Nephron (organoid): ENCODE data around the gene SH3GL1.

Experiments used
- H3K27ac Mint-ChIP-seq, 3 experiments: 2 replicates each; pipeline ENCODE4 v1.8.0; 2020; ENCODE audit warnings: mixed read lengths in 3 of 3, mild to moderate bottlenecking in 2 of 3, moderate library complexity in 1 of 3
- H3K27me3 Mint-ChIP-seq: 2 replicates; pipeline ENCODE4 v1.8.0; 2021; ENCODE audit warnings: low read depth, mild to moderate bottlenecking, moderate library complexity, mixed read lengths
- H3K36me3 Mint-ChIP-seq: 2 replicates; pipeline ENCODE4 v1.8.0; 2020; ENCODE audit warnings: low read depth, mixed read lengths
- H3K4me1 Mint-ChIP-seq: 2 replicates; pipeline ENCODE4 v1.8.0; 2020; ENCODE audit warnings: mixed read lengths
- H3K4me3 Mint-ChIP-seq, 3 experiments: 2 replicates each; pipeline ENCODE4 v1.8.0; 2020; ENCODE audit warnings: mild to moderate bottlenecking in 3 of 3, mixed read lengths in 3 of 3, moderate library complexity in 2 of 3
- H3K9me3 Mint-ChIP-seq: 2 replicates; pipeline ENCODE4 v1.8.0; 2020; ENCODE audit warnings: mixed read lengths
- TF ChIP-seq, protein P1 (sequence below), 3 experiments: fragments of 200-600 bp; sonication (generic); IDR thresholded peaks; one replicate each; pipeline ENCODE4 v1.5.0; 2021; ENCODE audit warnings: antibody characterized with exemption in 3 of 3; ENCODE audit not compliant: unreplicated experiment in 3 of 3

The SH3GL1 gene

DNA sequence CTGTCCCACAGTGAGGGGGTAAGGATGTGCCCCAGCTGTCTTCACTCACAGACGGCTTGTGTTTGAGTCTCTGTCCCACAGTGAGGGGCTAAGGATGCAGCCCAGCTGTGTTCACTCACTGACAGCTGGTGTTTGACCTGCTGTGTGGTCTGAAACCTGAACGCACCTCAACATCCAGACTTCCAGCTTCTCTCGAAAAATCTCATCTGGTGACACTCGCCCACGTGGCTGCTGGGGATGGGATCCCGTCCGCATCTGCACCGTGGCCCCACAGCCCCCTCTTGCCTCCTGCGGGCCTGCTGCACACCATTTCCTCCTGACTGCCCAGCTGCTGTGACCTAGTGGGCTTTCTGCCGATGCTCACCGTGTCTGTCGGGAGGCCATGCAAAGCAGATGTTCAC lies 29.4 kb upstream of the SH3GL1 start:
- H3K4me3 Mint-ChIP-seq = no peak overlapping the region
- TF ChIP-seq, protein P1, sequence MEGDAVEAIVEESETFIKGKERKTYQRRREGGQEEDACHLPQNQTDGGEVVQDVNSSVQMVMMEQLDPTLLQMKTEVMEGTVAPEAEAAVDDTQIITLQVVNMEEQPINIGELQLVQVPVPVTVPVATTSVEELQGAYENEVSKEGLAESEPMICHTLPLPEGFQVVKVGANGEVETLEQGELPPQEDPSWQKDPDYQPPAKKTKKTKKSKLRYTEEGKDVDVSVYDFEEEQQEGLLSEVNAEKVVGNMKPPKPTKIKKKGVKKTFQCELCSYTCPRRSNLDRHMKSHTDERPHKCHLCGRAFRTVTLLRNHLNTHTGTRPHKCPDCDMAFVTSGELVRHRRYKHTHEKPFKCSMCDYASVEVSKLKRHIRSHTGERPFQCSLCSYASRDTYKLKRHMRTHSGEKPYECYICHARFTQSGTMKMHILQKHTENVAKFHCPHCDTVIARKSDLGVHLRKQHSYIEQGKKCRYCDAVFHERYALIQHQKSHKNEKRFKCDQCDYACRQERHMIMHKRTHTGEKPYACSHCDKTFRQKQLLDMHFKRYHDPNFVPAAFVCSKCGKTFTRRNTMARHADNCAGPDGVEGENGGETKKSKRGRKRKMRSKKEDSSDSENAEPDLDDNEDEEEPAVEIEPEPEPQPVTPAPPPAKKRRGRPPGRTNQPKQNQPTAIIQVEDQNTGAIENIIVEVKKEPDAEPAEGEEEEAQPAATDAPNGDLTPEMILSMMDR (IDR thresholded peaks at IDR 0.05; ENCODE audit: unreplicated experiment in 3 of 3) = no peak
- H3K4me1 Mint-ChIP-seq = peaks cover 23% of the 10 kb centered on the region
- H3K27me3 Mint-ChIP-seq = peaks cover 3% of the 10 kb centered on the region
- no peaks in the 10 kb centered on the region for H3K9me3 Mint-ChIP-seq
- peak overlapping the region in 1 of 3 experiments; percentile 56 for H3K27ac Mint-ChIP-seq
- peaks cover 47% of the 10 kb centered on the region for H3K36me3 Mint-ChIP-seq

DNA sequence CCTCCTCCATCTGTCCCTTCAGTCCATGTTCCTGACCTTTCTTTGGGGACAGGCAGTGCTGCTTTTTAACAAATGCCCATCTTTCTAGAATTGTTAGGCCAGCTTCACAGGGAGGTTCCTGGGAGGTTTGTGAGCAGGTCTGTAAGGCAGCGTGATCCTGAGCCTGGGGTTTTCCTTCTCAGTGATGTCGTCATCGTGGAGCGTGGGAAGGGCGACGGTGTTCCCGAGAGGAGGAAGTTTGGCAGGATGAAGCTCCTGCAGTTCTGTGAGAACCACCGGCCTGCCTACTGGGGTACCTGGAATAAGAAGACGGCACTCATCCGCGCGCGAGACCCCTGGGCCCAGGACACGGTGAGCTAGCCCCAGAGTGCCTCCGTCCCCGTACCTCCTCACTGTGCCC lies 28.9 kb upstream of the SH3GL1 start:
- H3K36me3 Mint-ChIP-seq = peaks cover 42% of the 10 kb centered on the region
- peak overlapping the region in 2 of 3 experiments; percentile 21 to 56 for H3K27ac Mint-ChIP-seq
- H3K4me1 Mint-ChIP-seq = peaks cover 23% of the 10 kb centered on the region
- peaks cover 3% of the 10 kb centered on the region for H3K27me3 Mint-ChIP-seq
- no peak overlapping the region for H3K4me3 Mint-ChIP-seq
- TF ChIP-seq, protein P1 (IDR thresholded peaks at IDR 0.05; ENCODE audit: unreplicated experiment in 3 of 3) = no peak
- H3K9me3 Mint-ChIP-seq = no peaks in the 10 kb centered on the region

DNA sequence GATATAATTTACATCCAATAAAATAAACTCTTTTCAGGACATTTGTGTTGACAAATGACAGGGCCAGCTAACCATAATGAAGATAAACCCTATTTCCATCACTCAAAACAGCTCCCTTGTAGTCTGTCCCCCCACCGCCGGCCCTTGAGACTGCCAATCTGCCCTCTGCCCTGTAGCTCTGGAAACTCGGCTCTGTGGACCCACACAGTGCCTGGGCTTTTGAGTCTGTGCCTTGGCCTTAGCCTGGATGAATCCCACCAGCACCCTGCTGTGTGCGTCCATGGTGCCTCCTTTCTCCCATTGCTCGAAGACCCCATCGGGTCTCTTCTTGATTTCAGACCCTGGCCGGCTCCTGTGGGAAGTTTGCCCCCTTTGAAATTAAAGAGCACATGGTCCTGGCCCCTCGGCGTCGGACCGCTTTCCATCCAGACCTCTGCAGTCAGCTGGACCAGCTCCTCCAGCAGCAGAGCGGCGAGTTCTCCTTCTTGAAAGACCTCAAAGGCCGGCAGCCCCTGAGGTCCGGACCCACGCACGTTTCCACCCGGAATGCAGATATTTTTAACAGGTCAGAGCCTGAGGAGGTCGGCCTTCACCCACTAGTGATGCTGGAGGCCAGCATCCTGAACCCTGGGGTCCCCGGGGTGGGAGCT lies 28.1 kb upstream of the SH3GL1 start:
- Mint-ChIP-seq H3K9me3 (no peaks in the 10 kb centered on the region), H3K27ac (no peak overlapping the region), H3K4me3 (no peak overlapping the region), H3K36me3 (peaks cover 49% of the 10 kb centered on the region), H3K4me1 (peaks cover 23% of the 10 kb centered on the region), H3K27me3 (peaks cover 3% of the 10 kb centered on the region)
- TF ChIP-seq, protein P1 (IDR thresholded peaks at IDR 0.05; ENCODE audit: unreplicated experiment in 3 of 3) = no peak

DNA sequence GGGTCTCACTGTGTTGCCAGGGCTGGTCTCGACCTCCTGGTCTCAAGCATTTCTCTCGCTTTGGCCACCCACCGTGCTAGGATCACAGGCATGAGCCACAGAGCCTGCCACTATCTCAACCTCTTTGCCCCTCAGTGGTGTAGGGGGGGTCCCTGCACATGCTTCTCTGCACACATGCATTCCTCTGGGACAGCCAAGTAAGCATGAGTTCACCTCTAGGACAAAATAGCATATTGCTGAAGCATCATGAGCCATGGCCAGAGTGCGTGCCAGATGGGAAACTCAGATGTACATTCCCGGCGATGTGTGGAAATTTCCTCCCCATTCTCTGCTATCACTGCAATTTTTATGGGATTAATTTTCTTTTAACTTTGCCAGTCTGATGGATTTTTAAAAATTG lies 25.2 kb upstream of the SH3GL1 start:
- Mint-ChIP-seq H3K36me3 (peaks cover 44% of the 10 kb centered on the region), H3K9me3 (no peaks in the 10 kb centered on the region), H3K27ac (peak overlapping the region in 1 of 3 experiments; percentile 63), H3K4me1 (peaks cover 23% of the 10 kb centered on the region), H3K27me3 (peaks cover 3% of the 10 kb centered on the region), H3K4me3 (no peak overlapping the region)
- TF ChIP-seq, protein P1 (IDR thresholded peaks at IDR 0.05; ENCODE audit: unreplicated experiment in 3 of 3) = no peak

DNA sequence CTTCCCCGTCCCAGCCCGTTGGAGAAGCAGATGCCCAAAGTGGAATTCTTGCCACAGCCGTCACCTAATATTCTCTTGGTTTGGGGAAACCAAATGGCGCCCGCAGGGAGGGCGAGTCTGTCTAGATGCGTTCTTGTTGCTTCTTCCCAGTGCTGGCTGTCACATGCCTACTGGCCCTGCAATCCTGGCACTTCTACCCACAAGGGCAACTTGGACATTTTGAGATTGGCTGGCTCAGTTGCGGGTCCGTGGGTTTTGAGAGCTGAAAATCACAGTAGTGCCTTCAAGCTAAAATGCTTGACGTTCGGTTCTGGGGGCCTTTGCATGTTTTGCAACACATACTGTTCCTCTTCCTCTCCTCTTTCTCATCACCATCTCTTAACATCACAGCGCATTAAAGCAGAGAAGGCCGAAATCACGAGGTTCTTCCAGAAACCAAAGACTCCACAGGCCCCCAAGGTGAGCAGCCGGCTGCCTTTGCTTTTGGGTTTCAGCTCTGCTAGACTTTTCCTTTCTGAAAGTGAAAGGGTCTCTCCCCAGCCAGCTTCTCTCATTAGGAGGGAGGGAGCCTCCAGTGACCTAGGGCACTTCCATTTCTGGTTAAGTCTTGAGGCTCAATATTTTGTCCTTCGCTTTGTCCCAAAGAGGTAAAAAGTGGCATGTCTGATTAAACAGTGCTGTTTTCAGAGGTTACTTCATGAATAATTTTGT lies 23.2 kb upstream of the SH3GL1 start:
- H3K4me1 Mint-ChIP-seq = peaks cover 6% of the 10 kb centered on the region
- H3K9me3 Mint-ChIP-seq = no peaks in the 10 kb centered on the region
- H3K36me3 Mint-ChIP-seq = peaks cover 32% of the 10 kb centered on the region
- H3K27ac Mint-ChIP-seq = no peak overlapping the region
- TF ChIP-seq, protein P1 (IDR thresholded peaks at IDR 0.05; ENCODE audit: unreplicated experiment in 3 of 3) = no peak
- H3K4me3 Mint-ChIP-seq = no peak overlapping the region
- peaks cover 3% of the 10 kb centered on the region for H3K27me3 Mint-ChIP-seq
